OCI-LY7 (cell line): ENCODE results near the gene INPP4A.

Source experiments
- EZH2phosphoT487 ChIP-seq: fragments of 200-600 bp; sonication (generic); IDR thresholded peaks from 2 replicates; pipeline ENCODE4 v1.6.1; 2018; ENCODE audit warnings: low read depth, borderline replicate concordance, mild to moderate bottlenecking, mixed run types, antibody characterized with exemption, low read length, moderate library complexity, mixed read lengths
- TF ChIP-seq, protein P1 (sequence below): fragments of 200-600 bp; sonication (generic); conservative IDR thresholded peaks from 2 replicates; pipeline ENCODE4 v1.5.1; 2014; ENCODE audit warnings: mild to moderate bottlenecking, antibody characterized with exemption, low read length, moderate library complexity, mixed read lengths

DNA sequence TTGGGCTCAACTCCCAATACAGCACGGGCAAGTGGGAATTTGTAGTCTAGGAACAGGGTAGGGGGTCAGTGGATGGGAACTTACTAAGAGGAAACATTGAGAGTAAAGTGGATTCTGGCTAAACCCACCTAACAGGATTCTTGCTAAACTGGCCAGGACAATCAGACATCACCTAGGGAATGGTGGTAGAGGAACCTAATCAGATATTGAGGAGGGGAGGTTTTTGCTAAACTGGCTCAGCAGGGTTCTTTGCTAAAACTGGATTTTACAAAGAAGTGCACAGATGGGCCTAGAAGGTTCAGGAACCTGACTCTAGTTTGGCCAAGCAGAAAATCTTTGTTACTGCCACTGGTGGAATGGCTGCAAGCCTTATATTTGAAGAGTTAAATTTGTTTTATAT is 55.9 kb downstream of the INPP4A start:
- TF ChIP-seq, protein P1, sequence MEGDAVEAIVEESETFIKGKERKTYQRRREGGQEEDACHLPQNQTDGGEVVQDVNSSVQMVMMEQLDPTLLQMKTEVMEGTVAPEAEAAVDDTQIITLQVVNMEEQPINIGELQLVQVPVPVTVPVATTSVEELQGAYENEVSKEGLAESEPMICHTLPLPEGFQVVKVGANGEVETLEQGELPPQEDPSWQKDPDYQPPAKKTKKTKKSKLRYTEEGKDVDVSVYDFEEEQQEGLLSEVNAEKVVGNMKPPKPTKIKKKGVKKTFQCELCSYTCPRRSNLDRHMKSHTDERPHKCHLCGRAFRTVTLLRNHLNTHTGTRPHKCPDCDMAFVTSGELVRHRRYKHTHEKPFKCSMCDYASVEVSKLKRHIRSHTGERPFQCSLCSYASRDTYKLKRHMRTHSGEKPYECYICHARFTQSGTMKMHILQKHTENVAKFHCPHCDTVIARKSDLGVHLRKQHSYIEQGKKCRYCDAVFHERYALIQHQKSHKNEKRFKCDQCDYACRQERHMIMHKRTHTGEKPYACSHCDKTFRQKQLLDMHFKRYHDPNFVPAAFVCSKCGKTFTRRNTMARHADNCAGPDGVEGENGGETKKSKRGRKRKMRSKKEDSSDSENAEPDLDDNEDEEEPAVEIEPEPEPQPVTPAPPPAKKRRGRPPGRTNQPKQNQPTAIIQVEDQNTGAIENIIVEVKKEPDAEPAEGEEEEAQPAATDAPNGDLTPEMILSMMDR = no peak
- TF ChIP-seq EZH2phosphoT487 = no peak
